ENCODE measurements around the gene REXO5. TPM values are rescaled to one million over a fixed set of nuclear protein-coding genes. Genes with fewer than 3 reads are reported as not detected.
"Not testable (repeated sequence)": the region's sequence is repeated elsewhere in the genome, so short reads cannot be mapped to it uniquely, and the experiment has no call there.

REXO5 gene
- total RNA-seq, 1 donor from 2014 or later: 9.4 TPM

GRCh38 chr16:20850981-20851380 is 44.7 kb downstream of the REXO5 start:
- DNase-seq: no peak

DNA sequence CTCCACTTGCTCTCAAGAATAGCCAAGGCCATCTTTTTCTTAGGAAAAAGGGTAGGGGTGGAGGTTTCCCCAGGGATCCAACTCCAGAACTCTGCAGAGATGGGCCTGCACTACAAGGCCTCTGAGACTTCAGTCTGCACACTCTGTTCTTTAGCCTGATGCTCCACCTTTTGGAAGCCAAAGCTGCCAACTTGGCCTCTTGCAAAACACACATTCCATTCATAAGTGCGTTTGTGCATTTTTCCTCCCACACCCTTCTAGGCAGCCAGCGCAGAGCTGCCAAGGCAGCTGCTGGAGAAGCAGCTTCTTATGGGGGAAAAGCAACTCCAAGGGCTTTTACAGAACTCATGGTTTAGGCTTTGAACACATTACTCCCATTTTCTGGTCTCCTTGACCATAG is 45.3 kb downstream of the REXO5 start:
- DNase-seq: peak; percentile 10

- DNase-seq: no peak
These were observed 46.8 kb downstream of the REXO5 start for GRCh38 chr16:20853143-20853542.

DNA sequence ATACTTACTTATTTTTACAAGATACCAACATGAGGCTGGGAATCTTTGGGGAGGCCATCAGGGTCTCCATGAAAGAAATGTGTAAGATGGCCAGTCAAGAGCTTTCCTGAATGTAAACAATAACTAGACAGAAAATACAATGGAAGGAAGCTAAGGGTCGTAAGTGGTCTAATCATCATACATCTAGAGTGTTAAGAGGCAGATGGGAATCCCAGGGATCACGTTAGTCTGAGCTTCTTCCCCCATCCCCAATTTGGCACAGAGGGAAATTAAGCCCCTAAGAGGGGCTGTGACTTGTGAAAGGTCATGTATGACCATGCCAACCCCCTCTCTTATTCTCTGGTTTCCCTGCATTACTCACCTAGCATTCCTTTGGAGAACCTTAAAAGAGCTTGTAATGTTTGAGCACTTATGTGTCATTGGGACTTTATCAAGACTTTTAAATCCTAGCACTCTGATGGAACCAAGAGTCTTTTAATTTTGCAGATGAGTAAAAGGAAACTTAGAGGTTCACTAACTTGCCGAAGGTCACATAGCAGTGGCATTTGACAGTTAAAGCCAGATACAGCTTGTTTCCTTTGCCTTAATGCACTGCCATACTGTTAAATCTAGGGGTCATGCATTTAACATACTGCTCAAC is 47.8 kb downstream of the REXO5 start:
- no peak for DNase-seq

DNA sequence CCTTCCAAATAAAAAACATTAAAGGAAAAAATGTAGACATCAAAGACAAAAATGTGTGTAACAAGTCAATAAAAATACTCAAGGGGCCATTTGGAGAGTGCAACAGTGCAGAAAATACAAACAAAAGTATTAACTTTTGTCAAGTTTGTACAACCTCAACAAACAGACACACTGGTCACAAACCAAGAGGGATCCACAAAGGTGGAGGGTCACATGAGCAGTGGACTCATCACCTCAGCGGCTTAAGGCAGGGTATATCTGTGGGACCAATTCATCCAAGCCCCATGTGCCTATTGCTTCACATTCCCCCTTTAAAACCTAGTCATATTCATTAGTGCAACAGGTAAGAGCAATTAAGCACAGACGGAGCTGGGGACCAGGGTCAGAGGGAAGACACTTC is 48.6 kb downstream of the REXO5 start:
- DNase-seq: no peak

GRCh38 chr16:20857281-20857680 is 51.0 kb downstream of the REXO5 start:
- DNase-seq: no peak

GRCh38 chr16:20859229-20859628 is 52.9 kb downstream of the REXO5 start:
- no peak for DNase-seq

GRCh38 chr16:20859699-20860098 is 53.4 kb downstream of the REXO5 start:
- no peak for DNase-seq

DNA sequence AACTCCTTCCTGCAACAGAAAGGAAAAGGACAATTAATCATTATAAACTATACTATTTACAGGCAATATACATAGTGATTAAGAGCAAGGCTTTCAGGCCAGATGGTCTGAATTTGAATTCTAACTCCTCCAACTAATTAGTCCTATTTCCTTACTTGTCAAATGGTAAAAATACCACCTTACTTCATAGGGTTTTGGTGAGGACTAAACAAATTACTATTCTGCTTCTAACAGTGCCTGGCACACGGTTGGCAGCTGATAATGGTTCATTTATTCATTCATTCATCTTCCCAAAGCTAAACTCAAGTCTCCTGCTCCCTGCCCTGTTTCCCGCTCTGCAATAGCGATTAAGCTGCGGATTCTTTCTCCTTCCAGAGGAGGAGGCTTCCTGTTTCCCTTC is 54.0 kb downstream of the REXO5 start:
- DNase-seq: no peak

DNA sequence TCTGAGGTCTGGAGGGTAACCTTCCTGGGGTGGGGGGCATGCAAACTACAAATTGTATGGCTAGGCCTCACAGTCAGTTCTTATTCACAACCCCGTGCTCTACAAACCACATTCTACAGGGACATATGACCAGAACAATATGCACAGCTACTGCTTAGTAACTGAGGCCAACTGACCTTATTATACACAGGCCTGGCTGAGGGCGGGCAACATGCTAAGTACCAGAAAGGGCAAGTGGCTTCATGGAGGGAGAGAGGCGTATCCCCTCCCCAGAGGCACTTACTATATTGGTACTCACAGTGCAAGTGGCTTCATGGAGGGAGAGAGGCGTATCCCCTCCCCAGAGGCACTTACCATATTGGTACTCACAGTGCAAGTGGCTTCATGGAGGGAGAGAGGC is 54.7 kb downstream of the REXO5 start:
- DNase-seq: not testable (repeated sequence)

GRCh38 chr16:20862162-20862960 is 56.0 kb downstream of the REXO5 start:
- no peak for DNase-seq

- DNase-seq: not testable (repeated sequence)
These were observed 58.0 kb downstream of the REXO5 start for GRCh38 chr16:20864376-20864775.

DNA sequence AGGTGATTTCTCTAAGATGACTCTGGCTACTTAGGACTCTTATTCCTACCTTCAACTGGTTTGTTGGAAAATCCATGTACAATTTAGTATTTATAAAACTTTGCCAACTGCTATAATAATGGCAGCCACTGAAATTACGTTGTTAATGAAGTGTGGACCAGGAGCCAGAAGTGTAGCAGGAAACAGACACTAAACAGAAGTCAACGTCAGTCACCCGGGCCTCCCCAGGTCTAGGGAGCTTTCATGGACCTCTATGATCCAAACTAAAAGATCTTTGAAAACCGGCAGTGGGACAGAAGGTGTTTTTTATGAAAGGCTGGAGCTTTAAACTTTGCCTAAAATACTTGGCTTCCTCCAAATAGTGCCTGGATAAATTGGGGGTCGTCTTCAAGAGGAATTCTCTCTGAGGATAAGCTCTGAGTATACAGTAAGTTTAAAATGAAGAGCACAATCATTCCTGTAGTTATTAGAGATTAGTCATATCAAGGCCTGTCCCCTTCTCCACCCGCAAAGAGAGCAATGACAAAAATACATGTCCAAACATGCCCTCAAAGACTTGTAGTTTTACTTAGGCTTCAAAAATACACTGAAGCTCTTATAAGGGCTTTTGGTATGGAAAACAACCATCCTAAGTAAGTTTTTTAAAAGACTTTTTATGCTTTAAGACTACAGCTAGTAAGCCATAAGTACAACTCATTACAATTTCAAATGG is 59.2 kb downstream of the REXO5 start:
- DNase-seq: no peak

DNA sequence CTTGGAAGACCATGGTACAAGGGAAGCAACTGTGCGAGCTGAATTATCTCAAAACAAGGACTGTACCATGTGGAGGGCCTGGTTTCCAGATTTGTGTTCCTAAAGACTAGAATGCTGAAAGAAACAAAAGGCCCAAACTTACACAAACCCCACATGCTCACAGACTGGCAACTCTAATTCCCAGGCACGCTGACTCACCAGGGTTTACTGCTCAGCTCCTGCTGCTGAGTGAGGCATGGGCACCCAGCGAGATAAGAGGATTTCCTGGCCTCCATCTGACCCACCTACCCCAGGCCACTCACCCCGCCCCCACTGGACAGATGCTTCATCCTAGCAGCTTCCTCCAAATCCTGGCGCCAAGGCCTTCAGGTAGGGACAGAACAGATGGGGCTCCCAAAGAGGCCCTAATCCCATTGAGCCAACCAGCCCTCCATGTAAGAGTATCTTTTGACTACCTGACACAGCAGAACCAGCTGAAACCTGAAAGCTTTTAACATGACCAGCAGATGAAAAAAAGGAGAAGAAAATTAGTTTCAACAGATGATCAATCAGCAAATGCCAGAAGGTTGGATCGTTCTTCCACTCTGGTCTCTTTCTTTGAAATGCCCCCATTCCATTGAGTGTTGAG is 59.9 kb downstream of the REXO5 start:
- no peak for DNase-seq

DNA sequence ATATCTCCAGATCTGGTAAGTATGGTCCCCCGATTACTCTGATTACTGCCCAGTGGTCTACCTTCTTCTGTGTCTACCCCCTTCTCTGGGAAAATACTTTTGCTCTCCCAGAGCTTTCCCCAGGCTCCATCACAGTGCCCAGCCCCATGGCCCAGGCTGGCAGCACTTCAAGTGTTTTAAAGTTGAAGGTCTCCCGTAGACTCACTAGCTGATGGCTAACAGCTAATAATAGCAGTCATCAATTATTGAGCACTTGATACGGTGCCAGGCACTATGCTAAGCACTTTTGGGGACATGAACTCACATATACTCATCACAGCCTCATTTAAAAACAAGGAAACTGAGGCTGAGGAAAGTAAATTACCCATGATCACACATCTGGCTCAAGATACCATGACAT is 60.5 kb downstream of the REXO5 start:
- DNase-seq: no peak

DNA sequence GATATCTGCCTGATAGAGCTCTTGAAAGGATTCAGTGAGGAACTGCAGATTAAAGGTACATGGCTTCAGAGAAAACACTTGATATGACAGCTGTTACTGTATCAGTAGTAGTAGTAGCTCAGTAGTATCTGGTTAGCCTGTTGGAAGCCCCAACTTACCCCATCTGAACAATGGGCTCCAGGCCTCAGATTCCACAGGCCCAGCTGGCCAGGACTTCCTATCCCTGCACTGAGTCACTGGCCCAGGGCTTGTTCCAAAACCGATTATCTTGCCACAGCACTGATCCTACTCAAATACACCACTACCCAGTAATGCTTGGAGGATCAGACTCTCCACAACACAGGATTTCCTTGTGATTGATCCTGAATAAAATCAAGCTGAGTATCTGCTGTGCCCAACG is 61.3 kb downstream of the REXO5 start:
- DNase-seq: no peak

GRCh38 chr16:20868890-20869289 is 62.6 kb downstream of the REXO5 start:
- DNase-seq: peak; percentile 63

DNA sequence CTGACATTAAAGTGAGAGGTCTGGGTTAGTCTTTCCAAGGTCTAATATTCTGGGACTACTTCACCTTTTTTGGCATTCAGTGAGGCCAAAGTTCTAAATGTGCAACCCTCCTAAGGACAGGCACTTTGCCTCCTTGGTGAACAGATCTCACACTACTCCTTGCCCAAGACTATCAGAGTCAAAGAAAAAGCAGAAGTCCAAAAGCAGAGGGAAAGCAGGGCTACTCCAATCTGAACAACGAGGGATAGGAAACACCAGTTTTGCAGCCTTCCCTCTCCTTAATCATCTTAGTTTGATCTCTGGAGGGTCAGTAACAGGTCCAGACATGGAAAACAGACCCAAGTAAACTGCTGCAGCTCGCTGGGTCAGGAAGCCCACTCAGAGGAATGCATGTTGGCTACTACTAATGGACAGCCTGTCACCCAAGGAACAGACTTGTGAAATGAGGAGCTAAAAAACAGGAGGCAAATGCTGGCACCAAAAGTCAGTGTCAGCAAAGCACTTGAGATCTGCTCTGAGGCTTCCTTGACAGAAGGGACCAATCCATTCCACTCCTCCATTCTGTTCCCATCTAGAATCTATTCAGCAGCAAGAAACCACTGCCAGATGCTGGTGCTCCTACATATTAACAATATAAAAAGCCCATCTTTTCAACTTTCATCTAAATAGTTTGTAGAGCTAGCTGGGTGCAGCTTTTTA is 63.9 kb downstream of the REXO5 start:
- no peak for DNase-seq

- DNase-seq: no peak
These were observed 64.9 kb downstream of the REXO5 start for GRCh38 chr16:20871258-20871657.

GRCh38 chr16:20871941-20872815 is 65.9 kb downstream of the REXO5 start:
- DNase-seq: no peak

- DNase-seq: no peak
These were observed 67.0 kb downstream of the REXO5 start for GRCh38 chr16:20873331-20873730.
